ENCODE data around the gene RHCG. TPM values are rescaled to one million over a fixed set of nuclear protein-coding genes. Genes with fewer than 3 reads are reported as not detected.

The RHCG gene
- total RNA-seq, 1 donor, result not detected

GRCh38 chr15:89459271-89460038, 36.9 kb downstream of the RHCG start:
- TF ChIP-seq CTCF (IDR thresholded peaks at IDR 0.05; ENCODE audit: extremely low read depth, low read depth, low read length), result no peak
- Histone ChIP-seq H4K20me1 (ENCODE audit: insufficient read depth, low read length) (no peaks in the 10 kb centered on the region), H2AFZ (ENCODE audit: low read length) (no peak overlapping the region), H3K36me3 (ENCODE audit: insufficient read depth, low read length) (no peaks in the 10 kb centered on the region), H3K79me2 (ENCODE audit: insufficient read depth, low read length) (no peaks in the 10 kb centered on the region), H3K27ac (ENCODE audit: low read depth, low read length) (no peak overlapping the region), H3K4me1 (ENCODE audit: insufficient read depth, low read length) (no peaks in the 10 kb centered on the region), H3K4me2 (ENCODE audit: insufficient read depth, low read length) (no peak overlapping the region), H3K9me3 (ENCODE audit: low read depth, low read length) (no peaks in the 10 kb centered on the region), H3K27me3 (ENCODE audit: insufficient read depth, low read length) (peaks cover 32% of the 10 kb centered on the region), H3K4me3 (ENCODE audit: insufficient read depth, low read length) (no peak overlapping the region)
- DNase-seq (ENCODE audit: insufficient read length, low spot score, missing footprints), result no peak

DNA sequence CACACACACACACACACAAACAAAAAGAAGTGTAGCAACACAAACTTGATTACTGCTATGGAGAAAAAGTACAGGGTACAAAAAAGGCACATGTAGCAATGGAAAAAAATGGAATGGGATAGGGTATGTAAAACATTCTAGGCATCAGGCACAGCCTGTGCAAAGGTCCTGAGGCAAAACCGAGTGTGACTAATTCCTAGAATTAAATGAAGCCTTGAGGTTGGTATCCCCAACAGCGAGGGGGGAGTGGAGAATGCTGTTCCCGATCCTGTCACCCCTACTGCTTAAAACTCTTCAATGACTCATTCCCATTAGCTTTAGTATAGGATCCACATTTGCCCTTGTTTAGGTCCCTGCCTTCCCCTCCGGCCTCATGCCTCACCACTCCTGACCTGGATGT, 37.9 kb downstream of the RHCG start:
- H2AFZ ChIP-seq (ENCODE audit: low read length), result no peak overlapping the region
- no peak overlapping the region for H3K4me3 ChIP-seq (ENCODE audit: insufficient read depth, low read length)
- no peaks in the 10 kb centered on the region for H4K20me1 ChIP-seq (ENCODE audit: insufficient read depth, low read length)
- no peak for TF ChIP-seq CTCF (IDR thresholded peaks at IDR 0.05; ENCODE audit: extremely low read depth, low read depth, low read length)
- H3K9me3 ChIP-seq (ENCODE audit: low read depth, low read length), result no peaks in the 10 kb centered on the region
- H3K4me1 ChIP-seq (ENCODE audit: insufficient read depth, low read length), result no peaks in the 10 kb centered on the region
- H3K36me3 ChIP-seq (ENCODE audit: insufficient read depth, low read length), result no peaks in the 10 kb centered on the region
- no peaks in the 10 kb centered on the region for H3K79me2 ChIP-seq (ENCODE audit: insufficient read depth, low read length)
- peaks cover 33% of the 10 kb centered on the region for H3K27me3 ChIP-seq (ENCODE audit: insufficient read depth, low read length)
- no peak overlapping the region for H3K27ac ChIP-seq (ENCODE audit: low read depth, low read length)
- no peak for DNase-seq (ENCODE audit: insufficient read length, low spot score, missing footprints)
- H3K4me2 ChIP-seq (ENCODE audit: insufficient read depth, low read length), result no peak overlapping the region

DNA sequence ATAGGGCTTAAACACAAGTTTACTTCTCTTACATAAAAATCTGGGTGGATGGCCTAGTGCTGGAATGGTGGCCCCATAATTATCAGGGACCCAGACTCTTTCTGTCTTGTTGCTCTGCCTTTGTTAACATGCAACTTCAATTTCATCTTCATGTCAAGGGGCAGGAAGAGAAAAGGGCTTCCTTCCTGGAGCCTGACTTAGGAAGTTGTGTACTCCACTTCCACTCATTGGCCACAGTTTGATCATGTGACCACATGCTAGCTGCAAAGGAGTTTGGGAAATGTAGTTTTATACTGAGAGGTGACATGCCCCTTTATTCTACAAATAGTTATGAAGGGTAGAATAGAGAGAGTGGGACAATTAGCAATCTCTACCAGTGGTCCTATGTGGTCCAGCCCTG, 39.3 kb downstream of the RHCG start:
- Histone ChIP-seq H4K20me1 (ENCODE audit: insufficient read depth, low read length) (no peaks in the 10 kb centered on the region), H3K9me3 (ENCODE audit: low read depth, low read length) (no peaks in the 10 kb centered on the region), H3K4me1 (ENCODE audit: insufficient read depth, low read length) (no peaks in the 10 kb centered on the region), H2AFZ (ENCODE audit: low read length) (no peak overlapping the region), H3K27me3 (ENCODE audit: insufficient read depth, low read length) (peaks cover 33% of the 10 kb centered on the region), H3K27ac (ENCODE audit: low read depth, low read length) (no peak overlapping the region), H3K4me2 (ENCODE audit: insufficient read depth, low read length) (no peak overlapping the region), H3K36me3 (ENCODE audit: insufficient read depth, low read length) (no peaks in the 10 kb centered on the region), H3K79me2 (ENCODE audit: insufficient read depth, low read length) (no peaks in the 10 kb centered on the region), H3K4me3 (ENCODE audit: insufficient read depth, low read length) (no peak overlapping the region)
- no peak for TF ChIP-seq CTCF (IDR thresholded peaks at IDR 0.05; ENCODE audit: extremely low read depth, low read depth, low read length)
- peak; percentile 87 for DNase-seq (ENCODE audit: insufficient read length, low spot score, missing footprints)

DNA sequence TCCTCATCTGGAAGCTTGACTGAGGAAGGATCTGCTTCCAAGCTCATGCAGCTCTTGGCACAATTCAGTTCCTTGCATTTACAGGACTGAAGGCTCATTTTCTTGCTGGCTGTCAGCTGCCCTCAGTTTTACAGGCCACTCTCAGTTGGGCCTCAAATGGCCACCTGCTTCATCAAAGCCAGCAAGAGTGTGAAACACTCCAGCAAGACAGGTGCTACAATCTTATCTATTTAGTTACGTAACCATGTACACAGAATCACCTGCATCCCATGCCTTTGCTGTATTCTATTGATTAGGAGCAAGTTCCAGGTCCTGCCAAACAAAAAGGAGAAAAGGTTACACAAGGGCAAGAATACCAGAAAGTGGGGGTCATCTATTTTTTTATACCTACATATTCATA, 40.8 kb downstream of the RHCG start:
- H3K27me3 ChIP-seq (ENCODE audit: insufficient read depth, low read length), result peaks cover 39% of the 10 kb centered on the region
- no peaks in the 10 kb centered on the region for H4K20me1 ChIP-seq (ENCODE audit: insufficient read depth, low read length)
- H3K36me3 ChIP-seq (ENCODE audit: insufficient read depth, low read length), result no peaks in the 10 kb centered on the region
- H3K79me2 ChIP-seq (ENCODE audit: insufficient read depth, low read length), result no peaks in the 10 kb centered on the region
- no peak overlapping the region for H3K4me2 ChIP-seq (ENCODE audit: insufficient read depth, low read length)
- no peaks in the 10 kb centered on the region for H3K4me1 ChIP-seq (ENCODE audit: insufficient read depth, low read length)
- no peak overlapping the region for H3K4me3 ChIP-seq (ENCODE audit: insufficient read depth, low read length)
- H3K27ac ChIP-seq (ENCODE audit: low read depth, low read length), result no peak overlapping the region
- no peak for TF ChIP-seq CTCF (IDR thresholded peaks at IDR 0.05; ENCODE audit: extremely low read depth, low read depth, low read length)
- no peaks in the 10 kb centered on the region for H3K9me3 ChIP-seq (ENCODE audit: low read depth, low read length)
- H2AFZ ChIP-seq (ENCODE audit: low read length), result no peak overlapping the region
- DNase-seq (ENCODE audit: insufficient read length, low spot score, missing footprints), result no peak

All from osteoblast (primary cell).